PC-9 (cell line): ENCODE data around the gene ZNF474. TPM values are rescaled to one million over a fixed set of nuclear protein-coding genes. Genes with fewer than 3 reads are reported as not detected.
A peak's percentile ranks its signal among the peaks of the same experiment; 100 is the strongest.

Experiments
- BruUV-seq: library from RNA; stranded (reverse); fragments of 400-500 nt; replicated peaks from 2 replicates; lab custom pipeline; 2021; lab: Mats Ljungman, UMichigan
- CTCF ChIA-PET: fragments of 300-600 bp; sonication (Branson Sonifier 250); formaldehyde crosslinking; loops from one replicate; lab custom pipeline; 2022; ENCODE audit warnings: antibody characterized with exemption; lab: Charles Lee
- POLR2A ChIA-PET: fragments of 300-600 bp; sonication (Branson Sonifier 250); formaldehyde crosslinking; loops from one replicate; lab custom pipeline; 2022; ENCODE audit warnings: antibody characterized with exemption; ENCODE audit not compliant: unreplicated experiment; lab: Charles Lee
- DNase-seq, 2 experiments: peaks; one replicate each; pipeline versions ENCODE4 v3.0.0 to v3.0.0-alpha.2; 2015 to 2022; ENCODE audit warnings: mixed read lengths in 1 of 2
- H2AFZ ChIP-seq: fragments of 200-600 bp; sonication (generic); 2 replicates; pipeline ENCODE4 v1.8.1; 2017; ENCODE audit warnings: antibody characterized with exemption
- H3F3A ChIP-seq: fragments of 200-600 bp; sonication (generic); 2 replicates; pipeline ENCODE4 v1.8.1; 2017; ENCODE audit warnings: antibody characterized with exemption, mild to moderate bottlenecking, low read depth; ENCODE audit not compliant: insufficient read depth
- H3K27ac ChIP-seq: fragments of 200-600 bp; sonication (generic); 2 replicates; pipeline ENCODE4 v1.6.1; 2016; ENCODE audit warnings: mixed run types
- H3K27me3 ChIP-seq: fragments of 200-600 bp; sonication (generic); 2 replicates; pipeline ENCODE4 v1.6.1; 2016; ENCODE audit warnings: low read depth, mixed run types; ENCODE audit not compliant: insufficient read depth
- H3K36me3 ChIP-seq: fragments of 200-600 bp; sonication (generic); 2 replicates; pipeline ENCODE4 v1.6.1; 2016; ENCODE audit warnings: low read depth, mixed run types
- H3K4me1 ChIP-seq: fragments of 200-600 bp; sonication (generic); replicated peaks from 2 replicates; pipeline ENCODE4 v1.6.1; 2016; ENCODE audit warnings: mixed run types; ENCODE audit not compliant: insufficient read depth
- H3K4me2 ChIP-seq: fragments of 200-600 bp; sonication (generic); 2 replicates; pipeline ENCODE4 v1.6.1; 2017; ENCODE audit warnings: mixed run types
- H3K4me3 ChIP-seq: fragments of 200-600 bp; sonication (generic); 2 replicates; pipeline ENCODE4 v1.6.1; 2016; ENCODE audit warnings: mixed run types
- H3K79me2 ChIP-seq: fragments of 200-600 bp; sonication (generic); 2 replicates; pipeline ENCODE4 v1.6.1; 2017; ENCODE audit warnings: low read depth, mixed run types
- H3K9me2 ChIP-seq: fragments of 200-600 bp; sonication (generic); 2 replicates; pipeline ENCODE4 v1.8.1; 2017; ENCODE audit warnings: mild to moderate bottlenecking; ENCODE audit not compliant: insufficient read depth
- H3K9me3 ChIP-seq: fragments of 200-600 bp; sonication (generic); 2 replicates; pipeline ENCODE4 v1.8.1; 2016; ENCODE audit warnings: low read depth; ENCODE audit not compliant: insufficient read depth
- H4K20me1 ChIP-seq: fragments of 200-600 bp; sonication (generic); 2 replicates; pipeline ENCODE4 v1.8.1; 2017; ENCODE audit not compliant: insufficient read depth
- CTCF ChIP-seq: fragments of 200-600 bp; sonication (generic); conservative IDR thresholded peaks from 2 replicates; pipeline ENCODE4 v1.6.1; 2017; ENCODE audit warnings: mixed run types, antibody characterized with exemption, mild to moderate bottlenecking, moderate library complexity
- EZH2 ChIP-seq: fragments of 200-600 bp; sonication (generic); IDR thresholded peaks from 2 replicates; pipeline ENCODE4 v1.8.0; 2017; ENCODE audit warnings: antibody characterized with exemption, low read depth
- intact Hi-C: fragments of 100-400 bp; cut with micrococcal nuclease; formaldehyde crosslinking; loops from one replicate; pipeline ENCODE4 v1.10.0; 2022; ENCODE audit not compliant: unreplicated experiment
- total RNA-seq: library from RNA; stranded (reverse); gene quantifications from 2 replicates; pipeline ENCODE4 v1.2.3, GENCODE V29; 2021

ZNF474 gene
- total RNA-seq, 1 experiment from 2014 or later: not detected

- H4K20me1 ChIP-seq: no peaks in the 10 kb centered on the region
- H2AFZ ChIP-seq: no peak overlapping the region
- no peak overlapping the region for H3K4me3 ChIP-seq
- no peaks in the 10 kb centered on the region for H3K27me3 ChIP-seq
- DNase-seq: peak in 1 of 2 experiments; percentile 7
- H3F3A ChIP-seq: no peaks in the 10 kb centered on the region
- H3K9me2 ChIP-seq: no peaks in the 10 kb centered on the region
- no peaks in the 10 kb centered on the region for H3K4me1 ChIP-seq
- no TSS peak for BruUV-seq
- no peaks in the 10 kb centered on the region for H3K36me3 ChIP-seq
- no peaks in the 10 kb centered on the region for H3K9me3 ChIP-seq
- H3K4me2 ChIP-seq: no peak overlapping the region
- CTCF ChIA-PET: interaction anchor here (0.6 to 1.2 kb wide), 6 partner anchors 26 to 1170 kb away, joined by 3 to 11 read pairs (median 4); no protein-coding TSS in a partner anchor
- intact Hi-C loops: loop anchor here (2.0 to 10.0 kb wide), 4 partner anchors 219 to 1411 kb away; no protein-coding TSS in a partner anchor
- TF ChIP-seq CTCF (peak; percentile 71), EZH2 (no peak)
- no peak overlapping the region for H3K27ac ChIP-seq
- H3K79me2 ChIP-seq: no peaks in the 10 kb centered on the region
- POLR2A ChIA-PET: no interaction called here
Measured at GRCh38 chr5:122195802-122196394, 66.6 kb downstream of the ZNF474 start.

- no peak overlapping the region for H2AFZ ChIP-seq
- BruUV-seq: no TSS peak
- TF ChIP-seq CTCF: no peak
- no peak for TF ChIP-seq EZH2
- H3K79me2 ChIP-seq: no peaks in the 10 kb centered on the region
- H3K36me3 ChIP-seq: no peaks in the 10 kb centered on the region
- no peaks in the 10 kb centered on the region for H3K9me3 ChIP-seq
- no peaks in the 10 kb centered on the region for H3K27me3 ChIP-seq
- intact Hi-C loops: loop anchor here (5.0 to 10.0 kb wide), 3 partner anchors 306 to 1408 kb away; no protein-coding TSS in a partner anchor
- H3K4me3 ChIP-seq: no peak overlapping the region
- no peaks in the 10 kb centered on the region for H3K4me1 ChIP-seq
- no peaks in the 10 kb centered on the region for H3K9me2 ChIP-seq
- no peak overlapping the region for H3K4me2 ChIP-seq
- H4K20me1 ChIP-seq: no peaks in the 10 kb centered on the region
- H3K27ac ChIP-seq: no peak overlapping the region
- CTCF ChIA-PET: no interaction called here
- H3F3A ChIP-seq: no peaks in the 10 kb centered on the region
- POLR2A ChIA-PET: no interaction called here
- no peak for DNase-seq
Measured at GRCh38 chr5:122199146-122199545, 69.8 kb downstream of the ZNF474 start.

- intact Hi-C loops: no loop called here
- no peaks in the 10 kb centered on the region for H3K27me3 ChIP-seq
- no peak for TF ChIP-seq CTCF
- TF ChIP-seq EZH2: no peak
- no peak overlapping the region for H3K27ac ChIP-seq
- no peaks in the 10 kb centered on the region for H3K79me2 ChIP-seq
- no peak overlapping the region for H3K4me2 ChIP-seq
- no peaks in the 10 kb centered on the region for H3K36me3 ChIP-seq
- no peaks in the 10 kb centered on the region for H4K20me1 ChIP-seq
- H3F3A ChIP-seq: no peaks in the 10 kb centered on the region
- H3K4me3 ChIP-seq: no peak overlapping the region
- H3K4me1 ChIP-seq: no peaks in the 10 kb centered on the region
- ChIA-PET POLR2A (interaction anchor here (0.6 kb wide), 1 partner anchor 519 kb away, joined by 7 read pairs; no protein-coding TSS in a partner anchor), CTCF (no interaction called here)
- no peaks in the 10 kb centered on the region for H3K9me2 ChIP-seq
- H3K9me3 ChIP-seq: no peaks in the 10 kb centered on the region
- no peak for DNase-seq
- no peak overlapping the region for H2AFZ ChIP-seq
- no TSS peak for BruUV-seq
Measured at GRCh38 chr5:122200450-122200849, 71.1 kb downstream of the ZNF474 start.
